Prostate gland (tissue), 2 donors: ENCODE measurements around the gene GNPDA1.

ENCODE experiments used
- POLR2A ChIP-seq: fragments of 450-650 bp; IDR thresholded peaks from one replicate; pipeline ENCODE4 v1.6.1; 2016; ENCODE audit warnings: antibody characterized with exemption, mild to moderate bottlenecking
- POLR2AphosphoS5 ChIP-seq: sonication (generic); formaldehyde crosslinking; IDR thresholded peaks from one replicate; pipeline ENCODE4 v1.6.1; 2017; ENCODE audit warnings: antibody characterized with exemption
- TF ChIP-seq, protein P1 (sequence below), 4 experiments: fragments of 200-600 bp in 2 of 4; fragments of 450-650 bp in 2 of 4; sonication (generic) in 2 of 4; IDR thresholded peaks; 1 replicate in 3 of 4; 2 replicates in 1 of 4; pipeline ENCODE4 v1.5.1; 2016 to 2019; ENCODE audit warnings: antibody characterized with exemption in 4 of 4, mild to moderate bottlenecking in 2 of 4, moderate library complexity in 2 of 4

DNA sequence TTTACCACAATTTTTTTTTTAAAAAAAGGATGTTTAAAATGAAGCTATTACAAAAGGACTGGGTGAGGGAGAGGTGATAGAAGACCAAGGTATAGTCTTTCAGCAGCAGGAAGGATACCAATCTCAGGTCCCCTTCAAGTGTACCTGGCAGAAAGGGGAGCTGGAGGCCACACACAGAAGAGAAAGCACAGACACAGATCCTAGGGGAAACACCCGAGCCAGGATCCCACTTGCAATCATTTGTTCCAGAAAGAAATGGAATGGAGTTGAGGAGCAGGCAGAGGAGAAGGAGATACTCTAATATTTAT lies 5.6 kb downstream of the GNPDA1 start:
- TF ChIP-seq, protein P1, sequence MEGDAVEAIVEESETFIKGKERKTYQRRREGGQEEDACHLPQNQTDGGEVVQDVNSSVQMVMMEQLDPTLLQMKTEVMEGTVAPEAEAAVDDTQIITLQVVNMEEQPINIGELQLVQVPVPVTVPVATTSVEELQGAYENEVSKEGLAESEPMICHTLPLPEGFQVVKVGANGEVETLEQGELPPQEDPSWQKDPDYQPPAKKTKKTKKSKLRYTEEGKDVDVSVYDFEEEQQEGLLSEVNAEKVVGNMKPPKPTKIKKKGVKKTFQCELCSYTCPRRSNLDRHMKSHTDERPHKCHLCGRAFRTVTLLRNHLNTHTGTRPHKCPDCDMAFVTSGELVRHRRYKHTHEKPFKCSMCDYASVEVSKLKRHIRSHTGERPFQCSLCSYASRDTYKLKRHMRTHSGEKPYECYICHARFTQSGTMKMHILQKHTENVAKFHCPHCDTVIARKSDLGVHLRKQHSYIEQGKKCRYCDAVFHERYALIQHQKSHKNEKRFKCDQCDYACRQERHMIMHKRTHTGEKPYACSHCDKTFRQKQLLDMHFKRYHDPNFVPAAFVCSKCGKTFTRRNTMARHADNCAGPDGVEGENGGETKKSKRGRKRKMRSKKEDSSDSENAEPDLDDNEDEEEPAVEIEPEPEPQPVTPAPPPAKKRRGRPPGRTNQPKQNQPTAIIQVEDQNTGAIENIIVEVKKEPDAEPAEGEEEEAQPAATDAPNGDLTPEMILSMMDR (IDR thresholded peaks at IDR 0.05), result no peak
- TF ChIP-seq POLR2AphosphoS5 (no peak), POLR2A (no peak)
